Jurkat, Clone E6-1 (cell line): ENCODE data around the gene CLDN2.
A peak's percentile ranks its signal among the peaks of the same experiment; 100 is the strongest.

Source experiments
- DNase-seq: peaks from one replicate; pipeline ENCODE4 v3.0.0-alpha.2; 2011; ENCODE audit warnings: low read depth, low spot score
- H3K4me3 ChIP-seq: 2 replicates; pipeline ENCODE4 v1.5.1; 2011; ENCODE audit warnings: mild to moderate bottlenecking, low read length, control low read depth, moderate library complexity

Gene CLDN2

GRCh38 chrX:106912864-106913263 is 7.3 kb upstream of the CLDN2 start:
- no peak for DNase-seq
- H3K4me3 ChIP-seq: no peak overlapping the region

GRCh38 chrX:106917830-106918500 is 2.2 kb upstream of the CLDN2 start:
- peak; percentile 85 for DNase-seq
- H3K4me3 ChIP-seq: no peak overlapping the region

- no peak for DNase-seq
Measured at GRCh38 chrX:106921637-106922036, 1.4 kb downstream of the CLDN2 start.

GRCh38 chrX:106927023-106927422 is 6.8 kb downstream of the CLDN2 start:
- H3K4me3 ChIP-seq: no peak overlapping the region
- DNase-seq: no peak

More at GRCh38 chrX:106921637-106922036, 1.4 kb downstream of the CLDN2 start:
- no peak overlapping the region for H3K4me3 ChIP-seq

GRCh38 chrX:106927700-106928099 is 7.5 kb downstream of the CLDN2 start:
- DNase-seq: no peak
- no peak overlapping the region for H3K4me3 ChIP-seq

- H3K4me3 ChIP-seq: no peak overlapping the region
- no peak for DNase-seq
Measured at GRCh38 chrX:106928227-106928626, 8.0 kb downstream of the CLDN2 start.

GRCh38 chrX:106931831-106932491 is 11.8 kb downstream of the CLDN2 start:
- no peak overlapping the region for H3K4me3 ChIP-seq
- no peak for DNase-seq

GRCh38 chrX:106932492-106932923 is 12.3 kb downstream of the CLDN2 start:
- no peak for DNase-seq
- H3K4me3 ChIP-seq: no peak overlapping the region

- no peak overlapping the region for H3K4me3 ChIP-seq
- no peak for DNase-seq
Measured at GRCh38 chrX:106932960-106933537, 12.8 kb downstream of the CLDN2 start.

GRCh38 chrX:106933538-106933961 is 13.3 kb downstream of the CLDN2 start:
- no peak overlapping the region for H3K4me3 ChIP-seq
- DNase-seq: peak; percentile 50

GRCh38 chrX:106935175-106935574 is 15.0 kb downstream of the CLDN2 start:
- H3K4me3 ChIP-seq: no peak overlapping the region
- DNase-seq: no peak

- DNase-seq: no peak
- H3K4me3 ChIP-seq: no peak overlapping the region
Measured at GRCh38 chrX:106936246-106936645, 16.0 kb downstream of the CLDN2 start.

- no peak for DNase-seq
- H3K4me3 ChIP-seq: no peak overlapping the region
Measured at GRCh38 chrX:106939566-106939965, 19.4 kb downstream of the CLDN2 start.

GRCh38 chrX:106940068-106940467 is 19.9 kb downstream of the CLDN2 start:
- H3K4me3 ChIP-seq: no peak overlapping the region
- DNase-seq: no peak

GRCh38 chrX:106946464-106946863 is 26.3 kb downstream of the CLDN2 start:
- no peak for DNase-seq
- H3K4me3 ChIP-seq: no peak overlapping the region

GRCh38 chrX:106948641-106949040 is 28.4 kb downstream of the CLDN2 start:
- no peak for DNase-seq
- no peak overlapping the region for H3K4me3 ChIP-seq

- no peak overlapping the region for H3K4me3 ChIP-seq
- no peak for DNase-seq
Measured at GRCh38 chrX:106949366-106949765, 29.2 kb downstream of the CLDN2 start.

- no peak for DNase-seq
- H3K4me3 ChIP-seq: no peak overlapping the region
Measured at GRCh38 chrX:106950381-106950780, 30.2 kb downstream of the CLDN2 start.

GRCh38 chrX:106951230-106951629 is 31.0 kb downstream of the CLDN2 start:
- H3K4me3 ChIP-seq: no peak overlapping the region
- DNase-seq: no peak

- DNase-seq: no peak
- H3K4me3 ChIP-seq: no peak overlapping the region
Measured at GRCh38 chrX:106952089-106952488, 31.9 kb downstream of the CLDN2 start.
